ENCODE results near the gene FABP6.
"Not testable (repeated sequence)": the region's sequence is repeated elsewhere in the genome, so short reads cannot be mapped to it uniquely, and the experiment has no call there.

The FABP6 gene, protein sequence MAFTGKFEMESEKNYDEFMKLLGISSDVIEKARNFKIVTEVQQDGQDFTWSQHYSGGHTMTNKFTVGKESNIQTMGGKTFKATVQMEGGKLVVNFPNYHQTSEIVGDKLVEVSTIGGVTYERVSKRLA

DNA sequence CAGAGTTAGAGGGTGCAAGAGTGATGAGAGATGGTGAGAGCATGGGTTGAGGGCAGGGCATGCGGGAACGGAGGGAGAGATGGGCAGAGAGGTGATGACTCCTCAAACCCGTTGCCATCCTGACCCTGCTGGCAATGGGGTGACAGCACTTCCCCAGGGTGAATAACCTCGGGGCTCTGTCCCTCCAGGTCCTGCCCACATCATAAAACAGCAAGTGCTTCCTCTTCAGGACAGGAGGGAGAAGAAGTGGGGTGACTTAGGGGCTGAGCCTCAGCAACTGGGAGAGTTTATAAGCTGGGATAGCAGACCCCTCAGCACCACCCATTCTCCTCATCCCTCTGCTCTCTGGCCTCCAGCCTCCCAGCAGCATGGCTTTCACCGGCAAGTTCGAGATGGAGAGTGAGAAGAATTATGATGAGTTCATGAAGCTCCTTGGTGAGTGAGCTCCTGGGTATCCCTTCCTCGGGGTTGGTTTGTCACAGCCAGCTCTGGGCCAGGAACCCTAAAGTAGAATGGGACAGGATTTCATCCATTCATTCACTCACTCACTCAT, at the start of gene FABP6:
Gene FABP6 (plus strand): TSS at position 317 of the 553 bp plus-strand sequence. CDS start 52 bp downstream, at position 369.
- DNase-seq = no peak

DNA sequence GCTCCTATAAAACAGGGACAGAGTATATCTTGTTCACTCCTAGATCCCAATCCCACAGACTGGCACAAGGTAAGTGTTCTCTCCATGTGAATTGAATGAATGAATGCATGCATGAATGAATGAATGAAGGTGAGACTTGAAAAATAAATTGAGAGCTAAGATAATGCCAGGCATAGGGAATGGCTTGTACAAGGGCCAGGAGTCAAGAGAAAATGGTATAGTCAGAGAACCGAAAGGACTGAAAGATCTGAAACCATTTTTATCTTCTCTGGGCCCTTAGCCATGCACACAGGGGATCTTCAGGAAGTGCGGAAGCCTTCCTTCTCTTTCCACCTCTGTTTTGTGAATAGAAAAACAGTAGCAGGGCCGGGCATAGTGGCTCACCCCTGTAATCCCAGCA, 48.4 kb upstream of the FABP6 start:
- no peak for DNase-seq

- DNase-seq = no peak
Measured at GRCh38 chr5:160181965-160182622, 47.2 kb upstream of the FABP6 start.

- no peak for DNase-seq
Measured at GRCh38 chr5:160183075-160183474, 46.2 kb upstream of the FABP6 start.

GRCh38 chr5:160185626-160186360, 43.5 kb upstream of the FABP6 start:
- no peak for DNase-seq

GRCh38 chr5:160186480-160186879, 42.8 kb upstream of the FABP6 start:
- no peak for DNase-seq

DNA sequence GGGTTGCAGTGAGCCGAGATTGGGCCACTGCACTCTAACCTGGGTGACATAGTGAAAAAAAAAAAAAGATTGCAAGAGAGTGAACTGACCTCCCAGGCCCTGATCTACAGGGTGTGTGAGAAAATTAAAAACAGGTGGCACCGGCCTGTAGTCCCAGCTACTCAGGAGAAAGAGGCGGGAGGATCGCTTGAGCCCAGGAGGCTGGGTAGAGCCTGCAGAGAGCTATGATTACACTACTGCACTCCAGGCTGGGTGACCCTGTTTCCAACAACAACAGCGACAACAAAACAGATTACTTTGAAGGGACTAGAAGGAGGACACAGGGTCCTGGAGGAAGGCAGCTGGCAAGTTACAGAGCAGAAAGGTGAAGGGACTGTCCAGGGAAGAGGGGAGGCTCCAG, 42.2 kb upstream of the FABP6 start:
- DNase-seq = no peak

DNA sequence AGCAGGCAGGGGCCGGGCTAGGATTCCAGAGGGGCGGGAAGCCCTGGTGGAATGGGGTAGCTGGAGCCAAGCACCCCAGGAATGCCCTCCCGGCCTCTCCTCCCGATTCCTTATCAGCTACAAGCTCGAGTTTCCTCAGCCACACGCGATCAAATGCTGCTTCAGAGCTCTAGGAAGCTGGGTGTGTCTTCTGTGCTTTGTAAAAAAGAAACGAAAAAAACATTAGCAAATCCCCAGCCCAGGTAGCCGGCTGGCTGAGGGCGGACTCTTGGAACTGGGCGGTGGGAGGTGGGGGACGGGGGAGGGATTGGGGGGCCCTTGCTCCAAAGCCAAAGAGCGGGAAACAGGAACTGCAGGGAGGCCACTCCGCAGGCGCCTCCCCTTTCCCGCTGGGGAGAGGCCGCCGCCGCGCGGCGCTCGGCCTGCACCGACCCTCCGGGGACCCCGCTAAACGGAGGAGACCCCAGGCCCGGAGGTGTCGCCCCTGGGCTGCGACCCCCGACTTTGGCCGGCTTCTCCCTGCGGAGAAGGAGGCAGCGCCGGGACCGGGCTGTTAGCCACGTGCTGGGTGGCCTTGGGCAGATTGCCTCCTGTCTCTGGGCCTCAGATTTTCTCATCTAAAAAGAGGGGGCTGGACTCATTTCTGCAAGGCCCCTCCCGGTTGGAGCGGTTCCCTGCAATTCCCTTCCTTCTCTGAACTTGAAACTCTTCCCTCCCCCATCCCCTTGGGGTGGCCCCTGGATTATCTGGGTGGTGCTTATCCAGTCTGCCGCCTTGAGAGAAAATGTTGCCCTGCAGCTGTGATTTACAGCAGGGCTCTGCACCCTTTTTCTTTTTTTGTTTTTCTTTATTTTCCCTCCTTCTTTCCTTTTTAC, 40.9 kb upstream of the FABP6 start:
- DNase-seq = no peak

DNA sequence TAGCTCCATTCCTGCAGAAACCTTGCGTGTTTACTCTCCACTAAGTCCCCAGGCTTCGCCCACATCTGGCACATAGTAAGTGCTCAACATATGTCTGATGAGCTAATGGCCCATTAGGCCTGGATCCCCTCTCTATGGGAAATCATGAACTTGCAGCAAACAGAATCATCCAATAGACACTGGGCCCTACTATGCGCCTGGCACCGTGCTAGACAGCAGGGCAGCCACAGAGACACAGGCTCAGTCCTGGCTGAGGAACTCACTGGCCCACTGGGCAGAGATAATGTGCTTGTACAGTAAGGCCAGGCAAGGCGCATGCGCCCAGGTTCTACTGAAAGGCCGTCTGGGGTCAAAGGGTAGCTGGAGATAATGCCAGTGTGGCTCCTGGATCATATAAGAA, 36.9 kb upstream of the FABP6 start:
- no peak for DNase-seq

- DNase-seq = not testable (repeated sequence)
Measured at GRCh38 chr5:160193076-160193475, 36.2 kb upstream of the FABP6 start.

DNA sequence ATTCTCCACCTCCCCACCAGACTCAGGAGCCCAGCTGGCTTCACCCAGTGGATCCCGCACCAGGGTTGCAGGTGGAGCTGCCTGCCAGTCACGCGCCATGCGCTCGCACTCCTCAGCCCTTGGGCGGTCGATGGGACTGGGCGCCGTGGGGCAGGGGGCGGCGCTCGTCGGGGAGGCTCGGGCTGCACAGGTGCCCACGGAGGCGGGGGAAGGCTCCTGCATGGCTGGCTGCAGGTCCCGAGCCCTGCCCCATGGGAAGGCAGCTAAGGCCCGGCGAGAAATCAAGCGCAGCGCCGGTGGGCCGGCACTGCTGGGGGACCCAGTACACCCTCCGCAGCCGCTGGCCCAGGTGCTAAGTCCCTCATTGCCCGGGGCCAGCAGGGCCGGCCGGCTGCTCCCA, 35.5 kb upstream of the FABP6 start:
- not testable (repeated sequence) for DNase-seq

- no peak for DNase-seq
Measured at GRCh38 chr5:160197341-160198144, 31.8 kb upstream of the FABP6 start.

DNA sequence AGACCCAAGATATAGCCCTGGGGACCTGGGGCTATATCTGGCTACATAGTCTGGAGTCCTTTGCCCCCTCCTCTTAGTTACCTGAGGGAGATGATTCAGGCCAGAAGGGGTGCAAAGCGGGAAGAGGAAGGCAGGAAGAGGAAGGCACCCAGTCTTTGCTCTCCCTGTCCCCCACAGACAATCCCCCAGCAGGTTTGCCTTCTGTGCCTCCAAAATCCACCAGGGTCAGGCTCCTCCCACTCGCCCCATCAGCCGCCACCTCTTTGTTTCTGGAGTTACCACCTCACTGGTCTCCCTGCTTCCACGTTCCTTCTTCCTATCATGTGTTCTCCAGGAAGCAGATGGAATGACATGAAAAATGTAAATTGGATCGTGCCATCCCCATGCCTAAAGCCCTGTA, 31.2 kb upstream of the FABP6 start:
- no peak for DNase-seq

GRCh38 chr5:160198841-160199409, 30.4 kb upstream of the FABP6 start:
- DNase-seq = no peak

GRCh38 chr5:160199410-160199911, 29.8 kb upstream of the FABP6 start:
- DNase-seq = peak; percentile 62

- DNase-seq = no peak
Measured at GRCh38 chr5:160207061-160207460, 22.2 kb upstream of the FABP6 start.

DNA sequence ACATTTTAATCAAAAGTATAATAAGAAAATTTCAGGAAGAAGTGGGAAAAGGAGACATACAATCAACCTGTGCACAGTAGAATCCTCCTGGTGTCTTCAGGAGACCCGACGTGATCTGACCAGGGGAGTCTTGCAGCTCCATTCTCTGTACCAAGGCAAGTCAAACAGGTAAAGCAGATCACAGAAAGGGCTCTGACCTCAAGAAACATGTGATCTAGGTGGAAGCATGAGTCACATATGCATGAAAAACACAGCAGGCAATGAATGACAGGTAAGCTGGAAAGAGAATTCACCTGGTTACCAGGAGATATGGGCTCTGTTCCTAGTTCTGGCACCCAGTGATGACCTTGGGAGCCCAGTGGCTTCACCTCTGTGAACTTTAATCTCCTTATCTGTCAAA, 19.4 kb upstream of the FABP6 start:
- DNase-seq = no peak

DNA sequence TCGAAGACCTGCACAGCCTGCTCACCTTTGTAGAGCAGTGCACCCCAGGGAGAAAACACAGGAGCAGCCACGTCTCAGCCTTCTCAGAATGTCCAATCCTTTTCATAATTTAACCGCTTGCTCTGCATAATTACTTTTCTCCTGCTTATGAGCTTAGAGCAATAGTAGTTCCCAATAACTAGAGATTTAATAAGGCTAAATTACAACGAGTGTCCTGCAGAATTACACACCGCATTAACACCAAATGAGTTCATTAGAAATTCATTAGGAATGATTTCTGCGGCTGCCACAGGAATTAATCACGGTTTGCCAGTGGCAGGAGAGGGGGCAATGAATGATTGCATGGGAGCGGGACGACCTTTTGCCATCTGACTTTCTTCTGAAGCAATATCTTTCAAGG, 18.7 kb upstream of the FABP6 start:
- no peak for DNase-seq

- DNase-seq = no peak
Measured at GRCh38 chr5:160211352-160211751, 18.0 kb upstream of the FABP6 start.

GRCh38 chr5:160213537-160213936, 15.8 kb upstream of the FABP6 start:
- no peak for DNase-seq

GRCh38 chr5:160219356-160219755, 9.9 kb upstream of the FABP6 start:
- no peak for DNase-seq

DNA sequence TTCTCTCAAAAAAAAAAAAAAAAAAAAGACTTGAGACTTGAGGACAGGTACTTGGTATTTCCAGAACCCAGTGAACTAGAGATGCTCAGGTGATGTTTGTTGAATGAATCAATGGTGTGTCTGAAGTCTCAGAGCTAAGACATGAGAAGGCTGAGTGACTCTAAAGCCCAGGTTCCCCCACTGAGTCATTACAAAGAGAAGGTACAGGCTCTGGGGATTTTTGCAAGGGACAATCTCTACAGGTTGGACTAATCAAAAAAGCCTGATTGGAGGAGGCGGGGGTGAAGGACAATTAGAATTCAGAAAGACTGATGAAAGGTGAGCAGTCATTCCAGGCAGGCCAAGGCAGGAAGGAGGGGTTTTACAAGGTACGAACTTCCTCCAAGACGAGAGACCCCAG, 8.2 kb upstream of the FABP6 start:
- no peak for DNase-seq

Measured in CD4-positive, alpha-beta T cell treated with Interleukin-12 subunit alpha and Interleukin-12 subunit beta, for 1 hour (primary cell).